ENCODE results near the gene CCL3. TPM values are rescaled to one million over a fixed set of nuclear protein-coding genes. Genes with fewer than 3 reads are reported as not detected.

Gene CCL3
- total RNA-seq, 1 experiment from 2014 or later: not detected

- intact Hi-C loops (cut with micrococcal nuclease; ENCODE audit: unreplicated experiment): no loop called here
- Mint-ChIP-seq H3K27ac (ENCODE audit: unreplicated experiment) (no peak overlapping the region), H3K4me1 (ENCODE audit: low read depth, unreplicated experiment) (no peaks in the 10 kb centered on the region), H3K9me3 (ENCODE audit: unreplicated experiment) (peaks cover 11% of the 10 kb centered on the region), H3K36me3 (ENCODE audit: insufficient read depth, unreplicated experiment) (no peaks in the 10 kb centered on the region), H3K27me3 (ENCODE audit: insufficient read depth, unreplicated experiment) (peaks cover 7% of the 10 kb centered on the region), H3K4me3 (ENCODE audit: unreplicated experiment) (no peak overlapping the region)
- H3K4me3 ChIP-seq (ENCODE audit: low read depth, low read length): no peak overlapping the region
- BruUV-seq (replicated peaks): no TSS peak
- 0 out of 2 replicates have a peak, but pooled peaks cover 2% of the 10 kb centered on the region for H3K9me3 ChIP-seq
- ChIA-PET CTCF (no interaction called here), POLR2A (no interaction called here)
- DNase-seq: no peak
- no peaks in the 10 kb centered on the region for H3K36me3 ChIP-seq (ENCODE audit: control insufficient read depth, insufficient read depth, low read length)
- no peaks in the 10 kb centered on the region for H3K27me3 ChIP-seq (replicated peaks; ENCODE audit: control insufficient read depth, insufficient read depth, low read length)
- no peaks in the 10 kb centered on the region for H3K4me1 ChIP-seq
- TF ChIP-seq CTCF (IDR thresholded peaks at IDR 0.05; ENCODE audit: insufficient read depth in 1 of 2, low read depth in 1 of 2, low read length in 1 of 2, severe bottlenecking in 1 of 2, unreplicated experiment in 1 of 2): no peak
Measured at GRCh38 chr17:36055171-36055570, 34.8 kb downstream of the CCL3 start.

- Histone ChIP-seq H3K27me3 (replicated peaks; ENCODE audit: control insufficient read depth, insufficient read depth, low read length) (no peaks in the 10 kb centered on the region), H3K4me1 (no peaks in the 10 kb centered on the region), H3K9me3 (peaks cover 2% of the 10 kb centered on the region; the same call in 1 of the 2 replicates), H3K36me3 (ENCODE audit: control insufficient read depth, insufficient read depth, low read length) (no peaks in the 10 kb centered on the region), H3K4me3 (ENCODE audit: low read depth, low read length) (no peak overlapping the region)
- ChIA-PET POLR2A (no interaction called here), CTCF (no interaction called here)
- Mint-ChIP-seq H3K36me3 (ENCODE audit: insufficient read depth, unreplicated experiment) (no peaks in the 10 kb centered on the region), H3K27ac (ENCODE audit: unreplicated experiment) (no peak overlapping the region), H3K4me1 (ENCODE audit: low read depth, unreplicated experiment) (no peaks in the 10 kb centered on the region), H3K9me3 (ENCODE audit: unreplicated experiment) (peaks cover 44% of the 10 kb centered on the region), H3K4me3 (ENCODE audit: unreplicated experiment) (no peak overlapping the region), H3K27me3 (ENCODE audit: insufficient read depth, unreplicated experiment) (peaks cover 18% of the 10 kb centered on the region)
- no peak for TF ChIP-seq CTCF (IDR thresholded peaks at IDR 0.05; ENCODE audit: insufficient read depth in 1 of 2, low read depth in 1 of 2, low read length in 1 of 2, severe bottlenecking in 1 of 2, unreplicated experiment in 1 of 2)
- no TSS peak for BruUV-seq (replicated peaks)
- no peak for DNase-seq
- intact Hi-C loops (cut with micrococcal nuclease; ENCODE audit: unreplicated experiment): no loop called here
Measured at GRCh38 chr17:36049643-36050042, 40.3 kb downstream of the CCL3 start.

GRCh38 chr17:36048066-36048465 is 41.9 kb downstream of the CCL3 start:
- BruUV-seq (replicated peaks): no TSS peak
- Mint-ChIP-seq H3K27me3 (ENCODE audit: insufficient read depth, unreplicated experiment) (peaks cover 23% of the 10 kb centered on the region), H3K4me3 (ENCODE audit: unreplicated experiment) (no peak overlapping the region), H3K9me3 (ENCODE audit: unreplicated experiment) (peaks cover 52% of the 10 kb centered on the region), H3K36me3 (ENCODE audit: insufficient read depth, unreplicated experiment) (no peaks in the 10 kb centered on the region), H3K4me1 (ENCODE audit: low read depth, unreplicated experiment) (no peaks in the 10 kb centered on the region), H3K27ac (ENCODE audit: unreplicated experiment) (no peak overlapping the region)
- DNase-seq: no peak
- Histone ChIP-seq H3K36me3 (ENCODE audit: control insufficient read depth, insufficient read depth, low read length) (no peaks in the 10 kb centered on the region), H3K4me3 (ENCODE audit: low read depth, low read length) (no peak overlapping the region), H3K9me3 (peaks cover 2% of the 10 kb centered on the region; the same call in 1 of the 2 replicates), H3K4me1 (no peaks in the 10 kb centered on the region), H3K27me3 (replicated peaks; ENCODE audit: control insufficient read depth, insufficient read depth, low read length) (no peaks in the 10 kb centered on the region)
- POLR2A ChIA-PET: no interaction called here
- CTCF ChIA-PET: no interaction called here
- TF ChIP-seq CTCF (IDR thresholded peaks at IDR 0.05; ENCODE audit: insufficient read depth in 1 of 2, low read depth in 1 of 2, low read length in 1 of 2, severe bottlenecking in 1 of 2, unreplicated experiment in 1 of 2): no peak
- intact Hi-C loops (cut with micrococcal nuclease; ENCODE audit: unreplicated experiment): no loop called here

Other genes starting within 250 kb of the CCL3 start
- not detected in 2 replicates for gene HEATR9, start 221.3 kb downstream of the CCL3 start, total RNA-seq (2022)
- gene CCL5, start 209.8 kb downstream of the CCL3 start, total RNA-seq (2022): not detected in 2 replicates
- 9.9 and 12.9 TPM in 2 replicates for gene RDM1, start 159.4 kb downstream of the CCL3 start, total RNA-seq (2022)
- gene LYZL6, start 146.4 kb downstream of the CCL3 start, total RNA-seq (2022): not detected in 2 replicates
- not detected in 2 replicates for gene CCL16, start 108.6 kb downstream of the CCL3 start, total RNA-seq (2022)
- not detected in 2 replicates for gene CCL14, start 103.4 kb downstream of the CCL3 start, total RNA-seq (2022)
- gene CCL15, start 88.6 kb downstream of the CCL3 start, total RNA-seq (2022): 0.30 and 0.52 TPM in 2 replicates
- gene CCL23, start 72.2 kb downstream of the CCL3 start, total RNA-seq (2022): not detected in 2 replicates
- not detected in 2 replicates for gene CCL18, start 25.9 kb downstream of the CCL3 start, total RNA-seq (2022)
- gene CCL4, start 13.7 kb upstream of the CCL3 start, total RNA-seq (2022): not detected in 2 replicates
- 9.1 and 12.5 TPM in 2 replicates for gene TBC1D3B, start 86.5 kb upstream of the CCL3 start, total RNA-seq (2022)
- not detected in 2 replicates for gene CCL3L1, start 106.6 kb upstream of the CCL3 start, total RNA-seq (2022)
- gene CCL4L2, start 120.9 kb upstream of the CCL3 start, total RNA-seq (2022): not detected in 2 replicates
- 0.50 and 1.00 TPM in 2 replicates for gene TBC1D3I, start 174.4 kb upstream of the CCL3 start, total RNA-seq (2022)
- not detected in 2 replicates for gene TBC1D3G, start 233.7 kb upstream of the CCL3 start, total RNA-seq (2022)

Measured in Caco-2 (cell line).